CD4-positive, alpha-beta T cell treated with Interleukin-6 for 4 hours (primary cell): Measurements from ENCODE around the gene RHD.
A peak's percentile ranks its signal among the peaks of the same experiment; 100 is the strongest.
"Not testable (repeated sequence)": the region's sequence is repeated elsewhere in the genome, so short reads cannot be mapped to it uniquely, and the experiment has no call there.

Experiments used
- DNase-seq: peaks from one replicate; pipeline ENCODE4 v3.0.0-alpha.2; 2020; ENCODE audit warnings: mixed read lengths

The RHD gene

GRCh38 chr1:25309486-25309885 lies 37.2 kb downstream of the RHD start:
- not testable (repeated sequence) for DNase-seq

- DNase-seq = not testable (repeated sequence)
These were observed 40.6 kb downstream of the RHD start for GRCh38 chr1:25312806-25313470.

DNA sequence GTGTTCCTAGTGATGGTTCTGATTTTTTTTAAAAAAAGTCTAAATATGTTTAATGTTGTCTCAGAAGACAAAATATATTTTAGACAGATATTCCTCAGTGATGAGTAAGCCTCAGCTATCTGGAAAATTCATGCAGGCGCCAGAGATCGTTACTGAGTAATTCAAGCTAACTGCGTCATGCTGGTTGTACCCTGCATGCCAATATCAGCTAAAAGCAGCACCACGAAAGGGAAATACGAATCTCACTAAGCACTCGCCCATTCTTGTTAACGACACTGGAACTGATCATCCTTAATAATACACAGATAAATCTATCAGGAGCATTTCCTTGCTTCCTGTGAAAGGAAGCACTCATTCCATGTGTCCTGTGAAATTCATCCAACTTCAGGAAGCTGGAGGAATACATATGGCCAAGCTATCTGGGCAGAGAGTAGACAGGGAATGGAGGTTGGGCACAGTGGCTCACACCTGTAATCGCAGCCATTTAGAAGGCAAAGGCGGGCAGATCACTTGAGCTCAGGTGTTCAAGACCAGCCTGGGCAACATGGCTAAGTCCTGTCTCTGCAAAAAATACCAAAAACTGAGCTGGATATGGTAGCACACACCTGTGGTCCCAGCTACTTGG lies 48.1 kb downstream of the RHD start:
- DNase-seq = not testable (repeated sequence)

DNA sequence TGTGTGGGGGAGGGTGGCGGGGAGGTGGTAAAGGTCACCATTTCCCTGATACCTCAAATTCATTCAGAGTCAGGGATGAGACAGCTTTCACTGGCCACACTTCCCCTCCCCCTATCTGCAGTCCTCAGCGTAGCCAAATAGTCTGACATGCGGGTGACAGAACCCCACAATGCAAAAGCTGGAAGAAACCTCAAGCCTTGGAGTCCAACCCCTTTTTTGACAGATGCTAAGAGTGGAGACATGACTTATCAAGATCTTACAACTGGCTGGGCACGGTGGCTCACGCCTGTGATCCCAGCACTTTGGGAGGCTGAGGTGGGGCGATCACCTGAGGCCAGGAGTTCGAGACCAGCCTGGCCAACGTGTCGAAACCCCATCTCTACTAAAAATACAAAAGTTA lies 49.8 kb downstream of the RHD start:
- DNase-seq = not testable (repeated sequence)

- not testable (repeated sequence) for DNase-seq
These were observed 52.1 kb downstream of the RHD start for GRCh38 chr1:25324407-25324806.

- not testable (repeated sequence) for DNase-seq
These were observed 55.8 kb downstream of the RHD start for GRCh38 chr1:25327864-25328790.

DNA sequence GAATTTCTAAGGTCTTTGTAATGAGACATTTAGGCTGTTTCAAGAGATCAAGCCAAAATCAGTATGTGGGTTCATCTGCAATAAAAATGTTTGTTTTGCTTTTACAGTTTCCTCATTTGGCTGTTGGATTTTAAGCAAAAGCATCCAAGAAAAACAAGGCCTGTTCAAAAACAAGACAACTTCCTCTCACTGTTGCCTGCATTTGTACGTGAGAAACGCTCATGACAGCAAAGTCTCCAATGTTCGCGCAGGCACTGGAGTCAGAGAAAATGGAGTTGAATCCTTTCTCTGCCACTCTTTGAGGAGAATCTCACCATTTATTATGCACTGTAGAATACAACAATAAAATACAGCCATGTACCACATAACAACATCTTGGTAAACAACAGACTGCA lies 56.5 kb downstream of the RHD start:
- not testable (repeated sequence) for DNase-seq

DNA sequence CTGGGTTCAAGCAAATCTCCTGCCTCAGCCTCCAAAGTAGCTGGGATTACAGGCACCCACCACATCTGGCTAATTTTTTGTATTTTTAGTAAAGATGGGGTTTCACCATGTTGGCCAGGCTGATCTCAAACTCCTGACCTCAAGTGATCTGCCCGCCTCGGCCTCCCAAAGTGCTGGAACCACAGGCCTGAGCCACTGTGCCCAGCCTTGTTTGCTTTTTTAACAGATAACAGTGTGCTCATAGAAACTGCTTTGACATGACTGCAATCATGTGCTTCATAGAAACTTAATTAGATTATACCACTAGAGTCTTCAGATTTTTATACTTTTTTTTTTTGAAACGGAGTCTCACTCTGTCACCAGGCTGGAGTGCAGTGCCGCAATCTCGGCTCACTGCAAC lies 57.0 kb downstream of the RHD start:
- DNase-seq = not testable (repeated sequence)

GRCh38 chr1:25329950-25330349 lies 57.6 kb downstream of the RHD start:
- not testable (repeated sequence) for DNase-seq

DNA sequence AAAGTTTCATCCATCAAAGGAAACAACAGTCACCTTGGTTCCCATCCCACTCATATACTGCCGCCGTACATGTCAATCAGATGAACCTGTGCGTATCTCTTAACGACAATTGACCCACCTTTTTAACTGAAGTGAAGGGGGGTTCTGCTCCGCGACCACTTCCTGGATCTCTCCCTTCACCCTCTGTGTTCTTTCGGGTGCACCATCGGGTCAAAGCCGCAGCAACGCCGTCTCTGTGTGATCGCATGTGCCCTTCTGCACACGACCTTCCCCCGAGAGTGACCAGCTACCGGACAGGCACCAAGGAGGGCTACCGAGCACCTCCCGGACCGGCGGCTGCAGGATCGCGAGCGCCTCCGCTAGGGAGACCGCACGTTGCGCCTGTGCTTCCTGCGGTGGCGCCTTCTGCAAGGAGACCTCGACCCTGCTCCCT lies 64.6 kb downstream of the RHD start:
- DNase-seq = peak; percentile 4

- peak; percentile 23 for DNase-seq
These were observed 65.3 kb downstream of the RHD start for GRCh38 chr1:25337483-25338187.

- peak; percentile 80 for DNase-seq
These were observed 66.1 kb downstream of the RHD start, which contains the start of gene TMEM50A for GRCh38 chr1:25338188-25338981. Gene TMEM50A (plus strand): TSS chr1:25338334. CDS start chr1:25340487, 2,153 bp downstream.

DNA sequence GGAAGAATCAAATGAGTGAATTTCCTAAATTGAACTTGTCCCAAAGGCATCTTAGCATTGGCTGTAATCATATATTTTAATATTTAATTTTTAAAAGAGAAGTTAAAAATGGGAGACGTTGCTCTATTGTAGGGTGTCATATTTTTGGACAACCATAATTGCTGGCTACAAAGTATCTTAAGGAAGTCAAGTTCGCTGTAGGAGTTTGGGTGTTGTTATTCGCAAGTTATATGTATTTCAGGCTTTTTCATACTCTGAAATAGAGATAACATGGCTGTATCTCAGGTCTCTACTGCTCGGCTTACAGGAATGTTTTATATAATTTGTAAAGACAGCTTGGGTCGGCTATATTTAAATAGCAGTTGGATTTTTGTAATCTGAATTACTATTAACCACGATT lies 66.7 kb downstream of the RHD start:
- no peak for DNase-seq

DNA sequence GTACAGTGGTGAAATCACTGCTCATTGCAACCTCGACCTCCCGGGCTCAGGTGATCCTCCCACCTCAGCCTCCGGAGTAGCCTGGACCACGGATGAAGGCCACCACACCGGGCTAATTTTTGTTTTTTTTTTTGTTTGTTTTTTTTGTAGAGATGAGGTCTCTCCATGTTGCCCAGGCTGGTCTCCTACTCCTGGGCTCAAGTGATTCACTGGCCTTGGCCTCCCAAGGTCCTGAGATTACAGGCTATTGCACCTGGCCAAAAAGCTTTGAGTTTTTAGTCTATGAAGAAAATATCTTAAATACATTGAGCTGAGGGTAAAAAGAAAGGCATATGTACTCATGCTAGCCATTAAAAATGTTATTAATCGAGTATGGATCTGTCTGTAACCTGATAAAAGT lies 69.4 kb downstream of the RHD start:
- DNase-seq = no peak

DNA sequence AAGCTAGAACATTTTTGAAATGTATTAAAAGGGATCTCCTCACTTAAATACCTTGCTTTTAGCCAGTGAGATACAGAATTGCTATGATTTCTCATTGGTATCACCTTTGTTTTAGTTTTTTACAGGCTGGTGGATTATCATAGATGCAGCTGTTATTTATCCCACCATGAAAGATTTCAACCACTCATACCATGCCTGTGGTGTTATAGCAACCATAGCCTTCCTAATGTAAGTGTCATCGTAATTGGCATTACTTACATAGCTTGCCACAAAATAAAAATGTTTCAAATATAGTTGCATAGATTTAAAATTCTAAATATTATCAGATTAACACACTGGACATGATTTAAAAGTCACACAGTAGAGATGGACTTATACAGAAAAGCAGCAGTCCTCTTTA lies 70.5 kb downstream of the RHD start:
- no peak for DNase-seq

GRCh38 chr1:25343872-25344271 lies 71.6 kb downstream of the RHD start:
- DNase-seq = no peak

DNA sequence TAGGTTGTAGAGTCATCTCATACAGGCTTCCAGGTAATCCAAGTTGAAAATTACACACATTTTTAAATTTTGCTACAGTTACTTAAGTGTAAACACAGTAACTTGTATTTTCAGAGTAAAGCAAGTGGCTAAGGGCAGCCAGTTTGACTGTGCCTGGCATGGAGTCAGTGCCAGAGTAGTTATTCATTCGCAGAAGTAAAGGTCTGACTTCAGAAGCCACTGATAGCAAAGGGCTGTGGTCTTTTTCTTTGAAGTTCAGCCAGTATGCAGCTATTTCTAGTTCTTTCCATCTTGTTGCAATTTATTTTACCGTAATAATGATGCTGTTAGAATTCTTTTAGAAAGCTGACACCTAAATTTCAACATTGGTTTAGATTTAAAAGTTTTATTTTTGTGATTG lies 75.2 kb downstream of the RHD start:
- no peak for DNase-seq

DNA sequence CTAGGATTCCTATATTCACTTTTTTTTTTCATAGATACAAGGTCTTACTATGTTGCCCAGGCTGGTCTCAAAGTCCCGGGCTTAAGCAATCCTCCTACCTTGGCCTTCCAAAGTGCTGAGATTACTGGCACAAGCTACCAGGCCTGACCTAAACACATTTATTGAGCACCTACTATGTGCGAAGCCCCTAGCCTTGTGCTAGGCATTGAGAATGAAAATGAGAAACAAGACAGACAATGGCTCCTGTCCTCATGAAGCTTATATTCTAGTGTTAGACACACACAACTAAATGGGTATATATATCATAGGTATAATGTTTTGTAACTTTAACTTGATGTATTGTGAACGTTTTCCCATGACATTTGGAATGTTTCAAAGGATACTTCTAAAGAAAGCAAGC lies 77.3 kb downstream of the RHD start:
- DNase-seq = no peak

DNA sequence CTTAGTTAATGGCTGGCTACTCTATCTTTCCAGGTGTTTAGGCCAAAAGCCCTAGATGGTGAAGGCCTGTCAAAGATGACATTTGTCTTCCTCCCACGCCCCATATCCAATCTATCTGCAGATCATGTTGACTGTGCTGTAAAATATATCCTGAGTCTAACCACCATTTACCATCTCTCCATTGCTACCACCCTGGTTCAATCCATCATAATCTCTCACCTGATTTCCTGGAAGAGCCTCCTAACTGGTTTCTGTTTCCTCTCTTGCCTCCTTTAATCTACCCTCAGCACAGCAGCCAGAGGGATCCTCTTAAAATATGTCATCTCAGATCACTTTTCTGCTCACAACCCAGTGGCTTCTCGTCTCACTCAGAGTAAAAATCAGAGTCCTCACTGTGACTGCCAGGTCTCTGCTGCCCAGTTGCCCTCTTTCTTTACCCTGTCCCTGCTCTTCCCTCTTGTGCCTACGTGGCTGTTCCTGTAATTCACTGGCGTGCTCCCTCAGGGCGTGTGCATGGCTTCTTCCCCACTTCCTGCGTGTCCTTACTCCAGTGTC lies 83.6 kb downstream of the RHD start:
- no peak for DNase-seq

- no peak for DNase-seq
These were observed 84.1 kb downstream of the RHD start for GRCh38 chr1:25356441-25356840.

DNA sequence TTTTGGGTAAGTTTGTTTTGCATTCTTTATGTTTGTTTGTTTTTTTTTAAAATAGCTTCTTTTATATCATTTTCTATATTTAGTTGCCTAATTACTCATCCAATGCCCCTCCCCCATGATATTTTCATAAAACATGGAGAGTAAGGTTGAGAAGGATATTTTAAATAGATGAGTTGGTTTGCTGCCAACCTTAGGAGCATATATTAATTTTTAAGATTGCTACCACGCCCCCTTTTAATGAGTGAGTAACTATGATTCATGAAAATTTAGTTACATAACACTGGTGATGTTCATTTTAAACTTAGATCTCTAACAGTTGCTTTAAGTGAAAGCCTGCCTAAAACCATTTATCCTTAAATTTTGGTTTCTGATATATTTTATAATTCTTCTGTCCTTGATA lies 84.5 kb downstream of the RHD start:
- DNase-seq = no peak
